ENCODE measurements around the gene S1PR3.

The S1PR3 gene

DNA sequence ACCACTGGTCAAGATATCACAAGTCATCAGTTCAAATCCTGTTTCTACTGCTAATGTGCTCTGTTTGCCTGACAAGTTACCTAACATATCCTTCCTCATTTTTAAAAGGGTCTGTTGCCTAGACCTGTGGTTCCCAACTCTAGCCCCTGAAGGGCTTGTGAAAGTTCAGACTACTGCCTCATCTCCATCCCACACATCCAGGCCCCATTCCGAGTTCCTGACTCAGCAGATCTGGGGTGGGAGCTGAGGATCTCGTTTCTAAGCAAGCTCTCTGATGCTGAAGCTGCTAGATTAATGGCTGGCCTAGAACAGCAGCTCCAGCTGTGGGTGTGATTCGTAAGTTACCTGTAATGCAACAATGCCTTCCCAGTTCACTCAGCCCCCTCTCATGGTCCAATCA is 32.5 kb downstream of the S1PR3 start:
- WGBS: 93% methylated on average over 3 of the region's 3 CpGs
- H3K4me3 ChIP-seq (ENCODE audit: low read length): no peak overlapping the region
- H3K36me3 ChIP-seq (ENCODE audit: insufficient read depth, low read length): no peaks in the 10 kb centered on the region
- H3K9me3 ChIP-seq (ENCODE audit: insufficient read depth, low read depth, low read length): no peaks in the 10 kb centered on the region
- peaks cover 7% of the 10 kb centered on the region for H3K4me1 ChIP-seq (ENCODE audit: insufficient read depth, low read length)
- no peak overlapping the region for H3K9ac ChIP-seq (ENCODE audit: low read depth, low read length)
- no peak overlapping the region for H3K27ac ChIP-seq (ENCODE audit: low read depth, low read length)
- no peaks in the 10 kb centered on the region for H3K27me3 ChIP-seq (ENCODE audit: insufficient read depth, low read length)

DNA sequence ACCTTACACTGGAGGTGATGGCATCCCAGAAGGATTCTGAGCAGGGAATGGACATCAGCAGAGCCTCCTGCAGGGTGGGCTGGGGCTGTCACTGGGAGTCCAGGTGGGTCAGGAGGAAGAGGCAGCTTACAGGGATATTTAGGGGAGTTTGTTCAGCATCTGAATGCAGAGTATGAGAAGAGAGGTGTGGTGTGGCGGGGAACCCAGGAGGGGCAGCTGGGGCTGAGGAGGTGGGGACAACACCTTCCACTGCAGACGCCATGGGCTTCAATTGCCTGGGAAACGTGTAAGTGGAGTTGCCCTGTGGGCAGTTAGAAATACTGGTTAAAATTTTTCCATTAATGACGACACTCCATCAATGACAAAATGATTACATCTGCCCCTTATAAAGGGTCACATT is 33.5 kb downstream of the S1PR3 start:
- 92% methylated on average over 4 of the region's 4 CpGs for WGBS
- Histone ChIP-seq H3K9ac (ENCODE audit: low read depth, low read length) (no peak overlapping the region), H3K9me3 (ENCODE audit: insufficient read depth, low read depth, low read length) (peaks cover 1% of the 10 kb centered on the region; the same call in 1 of the 2 replicates), H3K36me3 (ENCODE audit: insufficient read depth, low read length) (no peaks in the 10 kb centered on the region), H3K4me1 (ENCODE audit: insufficient read depth, low read length) (peaks cover 7% of the 10 kb centered on the region), H3K27me3 (ENCODE audit: insufficient read depth, low read length) (no peaks in the 10 kb centered on the region), H3K4me3 (ENCODE audit: low read length) (no peak overlapping the region), H3K27ac (ENCODE audit: low read depth, low read length) (no peak overlapping the region)

- no peak overlapping the region for H3K4me3 ChIP-seq (ENCODE audit: low read length)
- H3K27ac ChIP-seq (ENCODE audit: low read depth, low read length): no peak overlapping the region
- H3K4me1 ChIP-seq (ENCODE audit: insufficient read depth, low read length): peaks cover 7% of the 10 kb centered on the region
- H3K9me3 ChIP-seq (ENCODE audit: insufficient read depth, low read depth, low read length): peaks cover 10% of the 10 kb centered on the region; the same call in 1 of the 2 replicates
- H3K36me3 ChIP-seq (ENCODE audit: insufficient read depth, low read length): no peaks in the 10 kb centered on the region
- H3K27me3 ChIP-seq (ENCODE audit: insufficient read depth, low read length): no peaks in the 10 kb centered on the region
- H3K9ac ChIP-seq (ENCODE audit: low read depth, low read length): no peak overlapping the region
Observed at GRCh38 chr9:89025553-89025952, 34.3 kb downstream of the S1PR3 start.

DNA sequence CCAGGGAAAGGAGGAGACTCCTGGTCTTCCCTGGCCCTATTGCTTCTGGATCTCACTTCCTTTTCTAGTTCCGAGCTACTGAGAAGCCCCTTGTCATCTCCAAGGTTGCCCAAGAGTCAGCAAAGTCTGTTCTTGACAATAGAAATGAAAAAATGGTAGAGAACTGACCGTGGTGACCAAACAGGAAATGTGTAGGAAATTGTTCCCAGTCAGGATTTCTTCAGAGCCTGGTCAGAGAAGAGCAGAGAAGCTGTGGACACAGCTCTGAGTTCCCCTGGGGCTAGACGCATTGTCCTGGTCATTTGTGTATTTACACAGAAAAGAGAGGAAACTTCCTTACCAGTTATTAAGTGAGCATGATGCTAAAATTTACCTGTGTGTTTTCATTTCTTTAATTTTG is 35.6 kb downstream of the S1PR3 start:
- H3K4me3 ChIP-seq (ENCODE audit: low read length): no peak overlapping the region
- H3K9ac ChIP-seq (ENCODE audit: low read depth, low read length): no peak overlapping the region
- H3K27ac ChIP-seq (ENCODE audit: low read depth, low read length): no peak overlapping the region
- peaks cover 6% of the 10 kb centered on the region for H3K4me1 ChIP-seq (ENCODE audit: insufficient read depth, low read length)
- no peaks in the 10 kb centered on the region; the same call in 1 of the 2 replicates for H3K36me3 ChIP-seq (ENCODE audit: insufficient read depth, low read length)
- H3K9me3 ChIP-seq (ENCODE audit: insufficient read depth, low read depth, low read length): peaks cover 14% of the 10 kb centered on the region; the same call in 1 of the 2 replicates
- no peaks in the 10 kb centered on the region for H3K27me3 ChIP-seq (ENCODE audit: insufficient read depth, low read length)
- 86% methylated on average over 3 of the region's 3 CpGs for WGBS

GRCh38 chr9:89029788-89030187 is 38.5 kb downstream of the S1PR3 start:
- peaks cover 3% of the 10 kb centered on the region; the same call in 1 of the 2 replicates for H3K36me3 ChIP-seq (ENCODE audit: insufficient read depth, low read length)
- peaks cover 14% of the 10 kb centered on the region; the same call in 1 of the 2 replicates for H3K9me3 ChIP-seq (ENCODE audit: insufficient read depth, low read depth, low read length)
- no peaks in the 10 kb centered on the region for H3K27me3 ChIP-seq (ENCODE audit: insufficient read depth, low read length)
- no peak overlapping the region for H3K4me3 ChIP-seq (ENCODE audit: low read length)
- no peak overlapping the region for H3K9ac ChIP-seq (ENCODE audit: low read depth, low read length)
- no peaks in the 10 kb centered on the region for H3K4me1 ChIP-seq (ENCODE audit: insufficient read depth, low read length)
- H3K27ac ChIP-seq (ENCODE audit: low read depth, low read length): no peak overlapping the region

GRCh38 chr9:89032173-89032572 is 40.9 kb downstream of the S1PR3 start:
- H3K4me3 ChIP-seq (ENCODE audit: low read length): no peak overlapping the region
- WGBS: 97% methylated on average over 5 of the region's 5 CpGs
- no peak overlapping the region for H3K9ac ChIP-seq (ENCODE audit: low read depth, low read length)
- no peaks in the 10 kb centered on the region for H3K4me1 ChIP-seq (ENCODE audit: insufficient read depth, low read length)
- peaks cover 3% of the 10 kb centered on the region; the same call in 1 of the 2 replicates for H3K36me3 ChIP-seq (ENCODE audit: insufficient read depth, low read length)
- no peak overlapping the region for H3K27ac ChIP-seq (ENCODE audit: low read depth, low read length)
- H3K27me3 ChIP-seq (ENCODE audit: insufficient read depth, low read length): no peaks in the 10 kb centered on the region
- H3K9me3 ChIP-seq (ENCODE audit: insufficient read depth, low read depth, low read length): peaks cover 14% of the 10 kb centered on the region; the same call in 1 of the 2 replicates

DNA sequence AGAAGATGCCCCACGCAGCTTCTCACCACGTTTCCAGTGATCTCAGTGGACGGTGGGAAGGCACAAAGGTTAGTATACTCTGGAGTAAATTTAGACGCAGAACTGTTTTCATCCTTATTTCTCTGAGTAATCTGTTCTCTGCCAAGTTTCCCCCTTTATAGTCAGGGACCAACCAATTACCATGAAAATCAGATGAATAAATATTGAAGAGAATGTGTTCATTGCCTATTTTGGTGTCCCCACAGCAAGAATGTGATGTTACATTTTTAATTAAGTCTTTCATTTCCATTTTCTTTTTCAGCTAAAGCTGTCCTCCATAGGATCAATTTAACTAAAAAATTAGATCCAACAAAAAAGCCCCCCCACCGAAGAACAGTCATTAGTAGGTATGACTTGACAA is 41.4 kb downstream of the S1PR3 start:
- H3K36me3 ChIP-seq (ENCODE audit: insufficient read depth, low read length): peaks cover 3% of the 10 kb centered on the region; the same call in 1 of the 2 replicates
- 86% methylated on average over 4 of the region's 5 CpGs for WGBS
- no peak overlapping the region for H3K9ac ChIP-seq (ENCODE audit: low read depth, low read length)
- H3K4me1 ChIP-seq (ENCODE audit: insufficient read depth, low read length): no peaks in the 10 kb centered on the region
- H3K27me3 ChIP-seq (ENCODE audit: insufficient read depth, low read length): no peaks in the 10 kb centered on the region
- H3K27ac ChIP-seq (ENCODE audit: low read depth, low read length): no peak overlapping the region
- no peak overlapping the region for H3K4me3 ChIP-seq (ENCODE audit: low read length)
- peaks cover 14% of the 10 kb centered on the region; the same call in 1 of the 2 replicates for H3K9me3 ChIP-seq (ENCODE audit: insufficient read depth, low read depth, low read length)

DNA sequence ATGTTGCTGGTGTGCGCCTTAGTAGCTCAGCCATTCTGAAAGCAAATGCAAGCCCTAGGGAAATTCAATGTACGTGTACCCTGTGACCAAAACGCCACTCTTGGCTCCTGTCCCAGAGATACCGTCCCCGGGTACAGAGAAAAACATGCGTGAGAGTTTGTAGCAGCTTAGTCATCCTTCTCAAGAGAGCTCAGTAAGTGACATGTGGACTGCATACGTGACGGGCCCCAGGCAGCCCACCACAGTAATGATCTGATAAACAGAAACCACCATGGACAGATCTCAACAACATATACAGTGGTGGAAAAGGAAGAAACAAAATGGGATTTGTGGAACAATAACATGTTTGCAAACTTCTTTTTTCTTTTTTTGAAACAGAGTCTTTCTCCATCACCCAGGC is 45.1 kb downstream of the S1PR3 start:
- 97% methylated on average over 8 of the region's 8 CpGs for WGBS
- Histone ChIP-seq H3K4me3 (ENCODE audit: low read length) (no peak overlapping the region), H3K9me3 (ENCODE audit: insufficient read depth, low read depth, low read length) (no peaks in the 10 kb centered on the region), H3K27ac (ENCODE audit: low read depth, low read length) (no peak overlapping the region), H3K9ac (ENCODE audit: low read depth, low read length) (no peak overlapping the region), H3K36me3 (ENCODE audit: insufficient read depth, low read length) (peaks cover 3% of the 10 kb centered on the region; the same call in 1 of the 2 replicates), H3K4me1 (ENCODE audit: insufficient read depth, low read length) (no peaks in the 10 kb centered on the region), H3K27me3 (ENCODE audit: insufficient read depth, low read length) (no peaks in the 10 kb centered on the region)

DNA sequence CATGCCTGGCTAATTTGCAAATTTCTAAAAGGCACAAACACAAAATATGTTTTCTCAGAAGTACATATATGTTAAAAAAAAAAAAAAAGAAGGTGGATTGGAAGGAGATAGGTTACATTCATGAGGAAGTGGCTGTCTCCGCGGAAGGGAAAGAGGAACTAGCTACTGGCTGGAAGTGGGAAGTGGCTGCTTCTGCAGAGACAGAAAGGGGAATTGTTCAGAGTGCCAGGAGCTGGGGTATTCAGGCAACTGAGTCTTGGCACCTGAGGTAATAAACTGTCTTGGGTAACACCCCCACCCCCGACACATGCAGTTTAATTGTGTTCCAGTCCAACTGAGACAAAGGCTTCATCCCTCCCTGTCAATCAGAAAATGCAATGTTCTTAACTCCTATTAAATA is 45.6 kb downstream of the S1PR3 start:
- H3K27me3 ChIP-seq (ENCODE audit: insufficient read depth, low read length): no peaks in the 10 kb centered on the region
- H3K27ac ChIP-seq (ENCODE audit: low read depth, low read length): no peak overlapping the region
- H3K4me1 ChIP-seq (ENCODE audit: insufficient read depth, low read length): no peaks in the 10 kb centered on the region
- 0 out of 2 replicates have a peak, but pooled peaks cover 3% of the 10 kb centered on the region for H3K36me3 ChIP-seq (ENCODE audit: insufficient read depth, low read length)
- H3K9me3 ChIP-seq (ENCODE audit: insufficient read depth, low read depth, low read length): no peaks in the 10 kb centered on the region
- H3K9ac ChIP-seq (ENCODE audit: low read depth, low read length): no peak overlapping the region
- H3K4me3 ChIP-seq (ENCODE audit: low read length): no peak overlapping the region
- WGBS: 91% methylated on average over 3 of the region's 3 CpGs

DNA sequence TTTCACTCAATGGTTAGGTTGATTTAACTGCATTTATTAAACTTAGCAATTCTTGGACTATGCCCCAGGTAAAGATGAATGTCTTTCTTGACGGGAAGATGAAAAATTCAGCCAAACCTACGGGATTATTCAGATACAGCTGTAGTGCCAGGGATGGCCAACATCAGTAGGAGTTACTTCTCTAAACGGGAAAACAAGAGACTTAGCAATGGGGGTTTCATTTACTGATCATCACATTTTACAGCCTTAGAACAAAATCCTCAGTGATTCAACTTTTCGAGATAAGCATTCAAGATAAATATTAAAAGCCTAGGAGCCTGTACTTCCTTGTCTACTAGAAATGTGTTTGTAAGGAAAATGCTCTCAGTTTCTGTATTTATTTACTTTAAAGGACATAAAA is 46.1 kb downstream of the S1PR3 start:
- Histone ChIP-seq H3K27ac (ENCODE audit: low read depth, low read length) (no peak overlapping the region), H3K27me3 (ENCODE audit: insufficient read depth, low read length) (no peaks in the 10 kb centered on the region), H3K4me3 (ENCODE audit: low read length) (no peak overlapping the region), H3K4me1 (ENCODE audit: insufficient read depth, low read length) (no peaks in the 10 kb centered on the region), H3K9ac (ENCODE audit: low read depth, low read length) (no peak overlapping the region), H3K9me3 (ENCODE audit: insufficient read depth, low read depth, low read length) (no peaks in the 10 kb centered on the region), H3K36me3 (ENCODE audit: insufficient read depth, low read length) (0 out of 2 replicates have a peak, but pooled peaks cover 3% of the 10 kb centered on the region)
- 96% methylated on average over 3 of the region's 4 CpGs for WGBS

DNA sequence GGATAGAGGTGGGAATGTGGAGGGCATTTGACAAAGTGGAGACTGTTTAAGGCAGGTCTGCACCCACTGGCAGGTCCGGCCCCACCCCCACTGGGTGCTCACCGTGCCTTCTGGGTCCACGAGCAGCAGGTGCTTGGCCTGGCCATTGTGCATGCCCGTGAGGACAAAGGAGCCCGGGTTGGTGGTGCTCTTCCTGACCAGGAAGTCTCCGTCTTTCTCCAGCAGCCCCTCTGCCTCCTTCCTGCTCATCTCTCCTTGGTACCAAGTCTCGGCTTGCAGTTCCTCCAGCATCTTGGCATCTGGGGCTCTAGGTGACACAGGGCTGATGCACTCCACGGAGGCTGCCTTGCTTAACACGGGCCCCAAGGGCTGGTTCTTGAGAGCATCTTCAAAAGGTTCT is 46.6 kb downstream of the S1PR3 start:
- 84% methylated on average over 9 of the region's 9 CpGs for WGBS
- H3K36me3 ChIP-seq (ENCODE audit: insufficient read depth, low read length): 0 out of 2 replicates have a peak, but pooled peaks cover 3% of the 10 kb centered on the region
- H3K4me1 ChIP-seq (ENCODE audit: insufficient read depth, low read length): no peaks in the 10 kb centered on the region
- no peaks in the 10 kb centered on the region for H3K27me3 ChIP-seq (ENCODE audit: insufficient read depth, low read length)
- no peak overlapping the region for H3K4me3 ChIP-seq (ENCODE audit: low read length)
- no peak overlapping the region for H3K27ac ChIP-seq (ENCODE audit: low read depth, low read length)
- H3K9ac ChIP-seq (ENCODE audit: low read depth, low read length): no peak overlapping the region
- no peaks in the 10 kb centered on the region for H3K9me3 ChIP-seq (ENCODE audit: insufficient read depth, low read depth, low read length)

All from HUES64 (cell line).